B cell (primary cell): ENCODE results near the gene SLC35A3. TPM values are rescaled to one million over a fixed set of nuclear protein-coding genes. Genes with fewer than 3 reads are reported as not detected.

Experiments used
- ATAC-seq: fragments of 200-7000 bp; cut with Tn5 transposase; one replicate; pipeline ENCODE4 v1.10.0; 2021; ENCODE audit warnings: low read depth, mild to moderate bottlenecking, moderate number of reproducible peaks, moderate library complexity
- CTCF ChIA-PET: fragments of 350-600 bp; sonication (Branson Sonifier 250); formaldehyde crosslinking; loops from one replicate; lab custom pipeline; 2021; ENCODE audit warnings: antibody characterized with exemption, inconsistent platforms; lab: Charles Lee
- POLR2A ChIA-PET: fragments of 350-600 bp; sonication (Branson Sonifier 250); formaldehyde crosslinking; loops from one replicate; lab custom pipeline; 2021; ENCODE audit warnings: antibody characterized with exemption; lab: Charles Lee
- DNase-seq: peaks from one replicate; pipeline ENCODE4 v3.0.0; 2013
- H2AFZ ChIP-seq: 2 replicates; pipeline ENCODE4 v1.6.1; 2012; ENCODE audit warnings: mild to moderate bottlenecking, low read depth, low read length; ENCODE audit not compliant: insufficient read depth, poor library complexity, severe bottlenecking
- H3K27ac ChIP-seq, 2 donors: 1 replicate in 1 of 2; 2 replicates in 1 of 2; pipeline ENCODE4 v1.5.1; 2012 to 2013; ENCODE audit warnings: low read length in 2 of 2, mild to moderate bottlenecking in 2 of 2, moderate library complexity in 1 of 2
- H3K27me3 ChIP-seq, 4 experiments: fragments of 200-600 bp in 1 of 4; sonication (generic) in 1 of 4; replicated peaks in 1 of 4; 1 replicate in 2 of 4; 2 replicates in 2 of 4; pipeline versions ENCODE4 v1.6.1 to v1.7.0; 2013 to 2016; ENCODE audit warnings: low read length in 3 of 4, mild to moderate bottlenecking in 2 of 4, mixed read lengths in 1 of 4, moderate library complexity in 1 of 4; ENCODE audit not compliant: insufficient read depth in 4 of 4, control insufficient read depth in 3 of 4; ENCODE audit errors: control extremely low read depth in 1 of 4
- H3K36me3 ChIP-seq, 2 experiments: replicated peaks in 1 of 2; 1 replicate in 1 of 2; 2 replicates in 1 of 2; pipeline versions ENCODE4 v1.6.1 to v1.7.1; 2013; ENCODE audit warnings: low read length in 1 of 2; ENCODE audit not compliant: insufficient read depth in 2 of 2, control insufficient read depth in 1 of 2; ENCODE audit errors: control extremely low read depth in 1 of 2, extremely low read depth in 1 of 2
- H3K4me1 ChIP-seq, 2 donors: fragments of 200-600 bp in 1 of 2; sonication (generic) in 1 of 2; 1 replicate in 1 of 2; 2 replicates in 1 of 2; pipeline versions ENCODE4 v1.5.1 to v1.6.1; 2013 to 2017; ENCODE audit warnings: low read length in 2 of 2; ENCODE audit not compliant: control insufficient read depth in 2 of 2, insufficient read depth in 2 of 2
- H3K4me2 ChIP-seq: replicated peaks from 2 replicates; pipeline ENCODE3; 2012; ENCODE audit warnings: mild to moderate bottlenecking, low read depth, low read length; ENCODE audit not compliant: poor library complexity, severe bottlenecking
- H3K4me3 ChIP-seq, 5 experiments: fragments of 200-600 bp in 1 of 5; sonication (generic) in 1 of 5; 1 replicate in 3 of 5; 2 replicates in 2 of 5; pipeline versions ENCODE4 v1.5.1 to v1.7.0; 2011 to 2016; ENCODE audit warnings: low read length in 4 of 5, mild to moderate bottlenecking in 4 of 5, low read depth in 2 of 5, control low read depth in 1 of 5, moderate library complexity in 1 of 5; ENCODE audit not compliant: insufficient read depth in 1 of 5; ENCODE audit errors: control extremely low read depth in 1 of 5, extremely low read depth in 1 of 5
- H3K79me2 ChIP-seq: fragments of 200-600 bp; sonication (generic); one replicate; pipeline ENCODE4 v1.6.0; 2016; ENCODE audit warnings: low read length; ENCODE audit not compliant: control insufficient read depth, insufficient read depth
- H3K9ac ChIP-seq: fragments of 200-600 bp; sonication (generic); 2 replicates; pipeline ENCODE4 v1.6.1; 2017; ENCODE audit warnings: mild to moderate bottlenecking, low read length, moderate library complexity
- H3K9me3 ChIP-seq, 3 donors: one replicate each; pipeline versions ENCODE4 v1.6.1 to v1.7.1; 2013; ENCODE audit warnings: low read length in 2 of 3; ENCODE audit not compliant: control insufficient read depth in 2 of 3, insufficient read depth in 1 of 3; ENCODE audit errors: control extremely low read depth in 1 of 3
- H4K20me1 ChIP-seq: 2 replicates; pipeline ENCODE4 v1.6.0; 2012; ENCODE audit warnings: mild to moderate bottlenecking, low read length; ENCODE audit not compliant: insufficient read depth, control insufficient read depth, poor library complexity, severe bottlenecking
- H3K27ac Mint-ChIP-seq: one replicate; pipeline ENCODE4 v1.8.0; 2021; ENCODE audit warnings: mixed read lengths
- H3K27me3 Mint-ChIP-seq: one replicate; pipeline ENCODE4 v1.8.0; 2021; ENCODE audit warnings: mixed read lengths
- H3K4me1 Mint-ChIP-seq: one replicate; pipeline ENCODE4 v1.8.0; 2021; ENCODE audit warnings: mixed read lengths
- H3K4me3 Mint-ChIP-seq: one replicate; pipeline ENCODE4 v1.8.0; 2021; ENCODE audit warnings: mixed read lengths
- H3K9me3 Mint-ChIP-seq: one replicate; pipeline ENCODE4 v1.8.0; 2022; ENCODE audit warnings: mixed read lengths; ENCODE audit not compliant: insufficient read depth
- EZH2 ChIP-seq: IDR thresholded peaks from 2 replicates; pipeline ENCODE4 v1.6.1; 2012; ENCODE audit warnings: borderline replicate concordance, low read depth, mild to moderate bottlenecking, moderate library complexity, low read length; ENCODE audit not compliant: insufficient read depth, poor library complexity, severe bottlenecking
- WGBS: methylation state at CpG from one replicate; pipeline ENCODE4 v1.1.5; 2013; ENCODE audit warnings: missing lambda C conversion rate; ENCODE audit not compliant: insufficient coverage; 5-methylcytosine and 5-hydroxymethylcytosine counted together
- intact Hi-C: fragments of 100-400 bp; cut with micrococcal nuclease; formaldehyde crosslinking; loops from one replicate; pipeline ENCODE4 v1.10.0; 2022
- polyA plus RNA-seq: library from polyadenylated mRNA; depleted of rRNA; stranded (reverse); fragments of >200 nt; gene quantifications from 2 replicates; pipeline ENCODE4 v1.2.3, GENCODE V29; 2012
- total RNA-seq, 2 donors: library from RNA; stranded (reverse); fragments of 120-200 nt in 1 of 2; gene quantifications; 1 replicate in 1 of 2; 2 replicates in 1 of 2; pipeline versions ENCODE4 v1.2.3 to v1.2.4, GENCODE V29; 2013 to 2022
- TF ChIP-seq, protein P1 (sequence below): fragments of 200-600 bp; IDR thresholded peaks from one replicate; pipeline ENCODE4 v1.8.0; 2022; ENCODE audit warnings: antibody characterized with exemption, mild to moderate bottlenecking

Gene SLC35A3
- total and polyA plus RNA-seq, 2 donors (not counting 1 experiment from before 2014, with no cell fraction given) = 10.7 to 30.2 TPM

- no peak overlapping the region for H3K9ac ChIP-seq
- no peak for ATAC-seq
- H3K9me3 ChIP-seq = no peaks in the 10 kb centered on the region
- Mint-ChIP-seq H3K9me3 (no peaks in the 10 kb centered on the region), H3K27ac (no peak overlapping the region), H3K4me3 (no peak overlapping the region), H3K4me1 (peaks cover 21% of the 10 kb centered on the region), H3K27me3 (no peaks in the 10 kb centered on the region)
- no CpG with 5 or more reads among the region's 1 CpG for WGBS
- H2AFZ ChIP-seq = no peak overlapping the region
- no peak for DNase-seq
- H3K4me2 ChIP-seq = no peak overlapping the region
- H3K27me3 ChIP-seq = no peaks in the 10 kb centered on the region
- POLR2A ChIA-PET = no interaction called here
- H3K36me3 ChIP-seq = no peaks in the 10 kb centered on the region
- no peaks in the 10 kb centered on the region for H4K20me1 ChIP-seq
- CTCF ChIA-PET = no interaction called here
- H3K27ac ChIP-seq = no peak overlapping the region
- no peak overlapping the region for H3K4me3 ChIP-seq
- no peak for TF ChIP-seq EZH2
- TF ChIP-seq, protein P1, sequence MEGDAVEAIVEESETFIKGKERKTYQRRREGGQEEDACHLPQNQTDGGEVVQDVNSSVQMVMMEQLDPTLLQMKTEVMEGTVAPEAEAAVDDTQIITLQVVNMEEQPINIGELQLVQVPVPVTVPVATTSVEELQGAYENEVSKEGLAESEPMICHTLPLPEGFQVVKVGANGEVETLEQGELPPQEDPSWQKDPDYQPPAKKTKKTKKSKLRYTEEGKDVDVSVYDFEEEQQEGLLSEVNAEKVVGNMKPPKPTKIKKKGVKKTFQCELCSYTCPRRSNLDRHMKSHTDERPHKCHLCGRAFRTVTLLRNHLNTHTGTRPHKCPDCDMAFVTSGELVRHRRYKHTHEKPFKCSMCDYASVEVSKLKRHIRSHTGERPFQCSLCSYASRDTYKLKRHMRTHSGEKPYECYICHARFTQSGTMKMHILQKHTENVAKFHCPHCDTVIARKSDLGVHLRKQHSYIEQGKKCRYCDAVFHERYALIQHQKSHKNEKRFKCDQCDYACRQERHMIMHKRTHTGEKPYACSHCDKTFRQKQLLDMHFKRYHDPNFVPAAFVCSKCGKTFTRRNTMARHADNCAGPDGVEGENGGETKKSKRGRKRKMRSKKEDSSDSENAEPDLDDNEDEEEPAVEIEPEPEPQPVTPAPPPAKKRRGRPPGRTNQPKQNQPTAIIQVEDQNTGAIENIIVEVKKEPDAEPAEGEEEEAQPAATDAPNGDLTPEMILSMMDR = no peak
- peaks cover 34% of the 10 kb centered on the region for H3K79me2 ChIP-seq
- peaks cover 18 to 20% of the 10 kb centered on the region in 2 donors for H3K4me1 ChIP-seq
- intact Hi-C loops = loop anchor here (1.0 to 10.0 kb wide), 4 partner anchors 212 to 1163 kb away; partner anchors contain the start of gene DBT
Observed at GRCh38 chr1:100035214-100035613, 65.4 kb downstream of the SLC35A3 start.
